ENCODE results near the gene ALAS1. TPM values are rescaled to one million over a fixed set of nuclear protein-coding genes. Genes with fewer than 3 reads are reported as not detected.

ALAS1 gene
- total RNA-seq, 1 experiment from 2014 or later: 58.6 TPM

GRCh38 chr3:52240886-52241370, 43.0 kb downstream of the ALAS1 start:
- no peak for TF ChIP-seq EZH2 (IDR thresholded peaks at IDR 0.05; ENCODE audit: borderline replicate concordance, low read depth, low read length, poor library complexity, severe bottlenecking)
- TF ChIP-seq, protein P1, sequence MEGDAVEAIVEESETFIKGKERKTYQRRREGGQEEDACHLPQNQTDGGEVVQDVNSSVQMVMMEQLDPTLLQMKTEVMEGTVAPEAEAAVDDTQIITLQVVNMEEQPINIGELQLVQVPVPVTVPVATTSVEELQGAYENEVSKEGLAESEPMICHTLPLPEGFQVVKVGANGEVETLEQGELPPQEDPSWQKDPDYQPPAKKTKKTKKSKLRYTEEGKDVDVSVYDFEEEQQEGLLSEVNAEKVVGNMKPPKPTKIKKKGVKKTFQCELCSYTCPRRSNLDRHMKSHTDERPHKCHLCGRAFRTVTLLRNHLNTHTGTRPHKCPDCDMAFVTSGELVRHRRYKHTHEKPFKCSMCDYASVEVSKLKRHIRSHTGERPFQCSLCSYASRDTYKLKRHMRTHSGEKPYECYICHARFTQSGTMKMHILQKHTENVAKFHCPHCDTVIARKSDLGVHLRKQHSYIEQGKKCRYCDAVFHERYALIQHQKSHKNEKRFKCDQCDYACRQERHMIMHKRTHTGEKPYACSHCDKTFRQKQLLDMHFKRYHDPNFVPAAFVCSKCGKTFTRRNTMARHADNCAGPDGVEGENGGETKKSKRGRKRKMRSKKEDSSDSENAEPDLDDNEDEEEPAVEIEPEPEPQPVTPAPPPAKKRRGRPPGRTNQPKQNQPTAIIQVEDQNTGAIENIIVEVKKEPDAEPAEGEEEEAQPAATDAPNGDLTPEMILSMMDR (conservative IDR thresholded peaks at IDR 0.05; ENCODE audit: low read depth, low read length): no peak
- POLR2A ChIA-PET (ENCODE audit: low non-redundant PET): no interaction called here
- Histone ChIP-seq H3K27me3 (replicated peaks; ENCODE audit: insufficient read depth, low read depth, low read length, poor library complexity) (no peaks in the 10 kb centered on the region), H3K4me1 (ENCODE audit: insufficient read depth, low read length, poor library complexity, severe bottlenecking) (peaks cover 12% of the 10 kb centered on the region), H3K36me3 (ENCODE audit: insufficient read depth, low read length, poor library complexity, severe bottlenecking) (no peaks in the 10 kb centered on the region), H3K27ac (ENCODE audit: low read depth, low read length, poor library complexity, severe bottlenecking) (no peak overlapping the region), H3K9me3 (ENCODE audit: low read depth, low read length, poor library complexity, severe bottlenecking) (no peaks in the 10 kb centered on the region), H3K4me3 (ENCODE audit: low read depth, low read length, poor library complexity, severe bottlenecking) (no peak overlapping the region)
- intact Hi-C loops (cut with micrococcal nuclease; ENCODE audit: unreplicated experiment): loop anchor here (5.0 kb wide), 1 partner anchor 36 kb away; the partner anchor contains the start of gene WDR82
- BruUV-seq (replicated peaks): no TSS peak
- no peak for DNase-seq (ENCODE audit: low spot score)
- CTCF ChIA-PET: interaction anchor here (0.5 kb wide), 1 partner anchor 120 kb away, joined by 4 read pairs; no protein-coding TSS in a partner anchor

GRCh38 chr3:52242039-52242438, 44.1 kb downstream of the ALAS1 start:
- BruUV-seq (replicated peaks): no TSS peak
- Histone ChIP-seq H3K4me3 (ENCODE audit: low read depth, low read length, poor library complexity, severe bottlenecking) (no peak overlapping the region), H3K36me3 (ENCODE audit: insufficient read depth, low read length, poor library complexity, severe bottlenecking) (no peaks in the 10 kb centered on the region), H3K27me3 (replicated peaks; ENCODE audit: insufficient read depth, low read depth, low read length, poor library complexity) (no peaks in the 10 kb centered on the region), H3K9me3 (ENCODE audit: low read depth, low read length, poor library complexity, severe bottlenecking) (no peaks in the 10 kb centered on the region), H3K27ac (ENCODE audit: low read depth, low read length, poor library complexity, severe bottlenecking) (no peak overlapping the region), H3K4me1 (ENCODE audit: insufficient read depth, low read length, poor library complexity, severe bottlenecking) (peaks cover 12% of the 10 kb centered on the region)
- no peak for DNase-seq (ENCODE audit: low spot score)
- TF ChIP-seq, protein P1 (conservative IDR thresholded peaks at IDR 0.05; ENCODE audit: low read depth, low read length): no peak
- ChIA-PET POLR2A (ENCODE audit: low non-redundant PET) (no interaction called here), CTCF (no interaction called here)
- intact Hi-C loops (cut with micrococcal nuclease; ENCODE audit: unreplicated experiment): loop anchor here (5.0 kb wide), 1 partner anchor 35 kb away; the partner anchor contains the start of gene WDR82

DNA sequence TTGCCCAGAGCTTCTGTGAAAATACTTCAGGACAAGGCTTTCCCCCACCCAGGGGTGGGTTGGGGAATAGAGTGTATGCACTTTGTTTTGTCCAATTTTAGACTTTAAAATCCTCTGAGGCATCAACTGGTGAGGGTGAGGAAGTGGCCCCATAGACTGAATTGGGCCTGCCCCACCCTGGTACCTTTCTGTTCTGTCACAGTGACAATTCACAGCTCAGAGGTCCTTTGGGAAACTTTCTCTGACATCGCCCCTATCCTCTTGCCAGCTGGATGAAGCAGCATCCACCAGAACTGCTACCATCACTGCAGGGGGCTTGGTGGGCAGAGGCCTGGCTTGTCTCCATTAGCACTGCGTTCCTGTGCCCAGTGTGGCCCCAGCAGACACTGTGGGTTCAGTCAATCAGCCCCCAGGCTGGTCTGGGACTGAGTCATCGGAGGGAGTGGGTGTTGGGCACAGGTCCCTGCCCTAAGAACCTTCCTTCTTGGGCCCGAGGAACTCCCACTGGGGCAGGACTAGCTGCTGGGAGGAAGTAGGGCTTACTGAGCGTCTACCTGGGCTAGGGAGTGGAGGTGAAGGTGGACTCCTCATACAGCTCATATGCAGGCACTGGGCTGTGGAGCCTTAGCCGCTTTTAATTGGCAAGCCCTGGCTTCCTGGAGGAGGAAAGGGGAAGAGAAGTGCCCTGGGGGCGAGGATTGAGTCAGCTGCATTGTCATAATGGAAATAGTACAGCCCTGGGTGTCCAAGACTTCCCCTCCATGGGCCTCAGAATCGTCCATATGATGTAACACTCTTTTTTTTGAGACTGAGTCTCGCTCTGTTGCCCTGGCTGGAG, 46.0 kb downstream of the ALAS1 start:
- POLR2A ChIA-PET (ENCODE audit: low non-redundant PET): no interaction called here
- intact Hi-C loops (cut with micrococcal nuclease; ENCODE audit: unreplicated experiment): loop anchor here (5.0 kb wide), 1 partner anchor 33 kb away; the partner anchor contains the start of gene WDR82

More for the DNA sequence above, 46.0 kb downstream of the ALAS1 start:
- TF ChIP-seq, protein P1 (conservative IDR thresholded peaks at IDR 0.05; ENCODE audit: low read depth, low read length): no peak
- no peak for TF ChIP-seq EZH2 (IDR thresholded peaks at IDR 0.05; ENCODE audit: borderline replicate concordance, low read depth, low read length, poor library complexity, severe bottlenecking)
- BruUV-seq (replicated peaks): no TSS peak
- CTCF ChIA-PET: no interaction called here
- H3K36me3 ChIP-seq (ENCODE audit: insufficient read depth, low read length, poor library complexity, severe bottlenecking): no peaks in the 10 kb centered on the region
- DNase-seq (ENCODE audit: low spot score): peak; percentile 12
- H3K27ac ChIP-seq (ENCODE audit: low read depth, low read length, poor library complexity, severe bottlenecking): no peak overlapping the region
- peaks cover 12% of the 10 kb centered on the region for H3K4me1 ChIP-seq (ENCODE audit: insufficient read depth, low read length, poor library complexity, severe bottlenecking)
- no peaks in the 10 kb centered on the region for H3K9me3 ChIP-seq (ENCODE audit: low read depth, low read length, poor library complexity, severe bottlenecking)
- no peaks in the 10 kb centered on the region for H3K27me3 ChIP-seq (replicated peaks; ENCODE audit: insufficient read depth, low read depth, low read length, poor library complexity)
- no peak overlapping the region for H3K4me3 ChIP-seq (ENCODE audit: low read depth, low read length, poor library complexity, severe bottlenecking)

Data from A673 (cell line).